Cerebellar nuclear complex (tissue), 1 donor: ENCODE measurements around the gene ZNF365.
"Not testable (repeated sequence)": the region's sequence is repeated elsewhere in the genome, so short reads cannot be mapped to it uniquely, and the experiment has no call there.

Experiments
- DNase-seq, 2 experiments: peaks; one replicate each; lab custom pipeline; 2025; lab: John Stamatoyannopoulos, UW

The ZNF365 gene

GRCh38 chr10:62377026-62377415 is 2.9 kb downstream of the ZNF365 start:
- no peak for DNase-seq

- DNase-seq = no peak
Observed at GRCh38 chr10:62377966-62378365, 3.8 kb downstream of the ZNF365 start.

GRCh38 chr10:62378877-62379276 is 4.7 kb downstream of the ZNF365 start:
- DNase-seq = not testable (repeated sequence)

GRCh38 chr10:62379394-62379793 is 5.2 kb downstream of the ZNF365 start:
- no peak for DNase-seq

GRCh38 chr10:62380016-62380415 is 5.8 kb downstream of the ZNF365 start:
- DNase-seq = no peak

- DNase-seq = no peak
Observed at GRCh38 chr10:62381385-62382102, 7.4 kb downstream of the ZNF365 start.

- DNase-seq = no peak
Observed at GRCh38 chr10:62382831-62383230, 8.7 kb downstream of the ZNF365 start.

- no peak for DNase-seq
Observed at GRCh38 chr10:62384057-62384446, 9.9 kb downstream of the ZNF365 start.

GRCh38 chr10:62384447-62385081 is 10.4 kb downstream of the ZNF365 start:
- DNase-seq = no peak

- no peak for DNase-seq
Observed at GRCh38 chr10:62386356-62387320, 12.5 kb downstream of the ZNF365 start.

- no peak for DNase-seq
Observed at GRCh38 chr10:62388328-62388727, 14.2 kb downstream of the ZNF365 start.

- no peak for DNase-seq
Observed at GRCh38 chr10:62390497-62391176, 16.5 kb downstream of the ZNF365 start.

- no peak for DNase-seq
Observed at GRCh38 chr10:62393237-62393636, 19.1 kb downstream of the ZNF365 start.

- DNase-seq = no peak
Observed at GRCh38 chr10:62394556-62395018, 20.4 kb downstream of the ZNF365 start.

GRCh38 chr10:62395892-62396291 is 21.7 kb downstream of the ZNF365 start:
- no peak for DNase-seq

GRCh38 chr10:62396864-62397263 is 22.7 kb downstream of the ZNF365 start:
- DNase-seq = no peak

- DNase-seq = no peak
Observed at GRCh38 chr10:62399211-62399610, 25.0 kb downstream of the ZNF365 start.

- DNase-seq = no peak
Observed at GRCh38 chr10:62402508-62402907, 28.3 kb downstream of the ZNF365 start.

- not testable (repeated sequence) for DNase-seq
Observed at GRCh38 chr10:62410528-62410927, 36.4 kb downstream of the ZNF365 start.

- not testable (repeated sequence) for DNase-seq
Observed at GRCh38 chr10:62410934-62411333, 36.8 kb downstream of the ZNF365 start.

- no peak for DNase-seq
Observed at GRCh38 chr10:62413048-62413447, 38.9 kb downstream of the ZNF365 start.

GRCh38 chr10:62413652-62414051 is 39.5 kb downstream of the ZNF365 start:
- DNase-seq = no peak
